ENCODE data around the gene CAP2. TPM values are rescaled to one million over a fixed set of nuclear protein-coding genes. Genes with fewer than 3 reads are reported as not detected.

The CAP2 gene
- total and polyA plus RNA-seq, 8 donors = 0.61 to 78.8 (median 4.2) TPM

DNA sequence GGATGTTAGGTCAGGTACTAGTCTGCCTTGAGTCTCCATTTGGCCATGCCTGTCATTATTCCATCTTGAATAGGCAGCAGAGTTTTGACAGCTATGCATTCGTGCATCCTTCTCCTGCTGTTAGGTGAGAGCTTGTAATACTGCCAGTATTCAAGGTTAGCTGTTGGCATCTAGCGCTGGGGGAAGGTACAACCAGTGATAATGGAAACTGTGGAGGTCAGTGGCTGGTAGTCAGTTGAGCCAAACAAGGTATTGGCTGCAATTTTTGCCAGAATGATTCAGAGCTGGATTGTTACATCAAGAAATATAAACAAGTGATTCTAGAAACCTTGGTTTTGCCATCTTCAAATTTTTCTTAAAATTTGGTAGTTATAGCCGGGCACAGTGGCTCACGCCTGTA is 213.2 kb downstream of the CAP2 start:
- H3K9me3 ChIP-seq = no peaks in the 10 kb centered on the region
- no peaks in the 10 kb centered on the region for H3K27me3 ChIP-seq
- TF ChIP-seq EP300 (IDR thresholded peaks at IDR 0.05) (no peak), POLR2AphosphoS5 (IDR thresholded peaks at IDR 0.05) (no peak), POLR2A (IDR thresholded peaks at IDR 0.05) (no peak)
- TF ChIP-seq, protein P1, sequence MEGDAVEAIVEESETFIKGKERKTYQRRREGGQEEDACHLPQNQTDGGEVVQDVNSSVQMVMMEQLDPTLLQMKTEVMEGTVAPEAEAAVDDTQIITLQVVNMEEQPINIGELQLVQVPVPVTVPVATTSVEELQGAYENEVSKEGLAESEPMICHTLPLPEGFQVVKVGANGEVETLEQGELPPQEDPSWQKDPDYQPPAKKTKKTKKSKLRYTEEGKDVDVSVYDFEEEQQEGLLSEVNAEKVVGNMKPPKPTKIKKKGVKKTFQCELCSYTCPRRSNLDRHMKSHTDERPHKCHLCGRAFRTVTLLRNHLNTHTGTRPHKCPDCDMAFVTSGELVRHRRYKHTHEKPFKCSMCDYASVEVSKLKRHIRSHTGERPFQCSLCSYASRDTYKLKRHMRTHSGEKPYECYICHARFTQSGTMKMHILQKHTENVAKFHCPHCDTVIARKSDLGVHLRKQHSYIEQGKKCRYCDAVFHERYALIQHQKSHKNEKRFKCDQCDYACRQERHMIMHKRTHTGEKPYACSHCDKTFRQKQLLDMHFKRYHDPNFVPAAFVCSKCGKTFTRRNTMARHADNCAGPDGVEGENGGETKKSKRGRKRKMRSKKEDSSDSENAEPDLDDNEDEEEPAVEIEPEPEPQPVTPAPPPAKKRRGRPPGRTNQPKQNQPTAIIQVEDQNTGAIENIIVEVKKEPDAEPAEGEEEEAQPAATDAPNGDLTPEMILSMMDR (IDR thresholded peaks at IDR 0.05) = no peak
- H3K36me3 ChIP-seq = peaks cover 4 to 66% (median 62%) of the 10 kb centered on the region in 4 donors
- intact Hi-C loops (cut with DNase I; ENCODE audit: low total_unique reads) = no loop called here
- H3K4me1 ChIP-seq = peaks cover 12 to 30% (median 23%) of the 10 kb centered on the region in 4 donors
- WGBS, 5 donors = 89 to 96% (median 95%) methylated on average over 4 of the region's 4 CpGs
- no peak for DNase-seq
- H3K4me3 ChIP-seq = no peak overlapping the region
- H3K27ac ChIP-seq = no peak overlapping the region

Small RNA genes within 50 kb of the gene (small RNA-seq; reads per million reads assigned to genes)
- gene SUMO2P13 = 0 reads per million in 4 donors

Other genes starting within 250 kb of the CAP2 start
- gene RBM24, start 112.2 kb upstream of the CAP2 start, total RNA-seq = 1 to 10 TPM in 3 of 5 donors, under 1 TPM in 1, not detected in 1; 0.58 to 2.6 (median 1.8) TPM
- gene RBM24, start 112.2 kb upstream of the CAP2 start, polyA plus RNA-seq = 1 to 10 TPM in 1 of 3 donors, under 1 TPM in 2; 0.25 to 1.6 (median 0.92) TPM
- 10 to 100 TPM; 17.0 to 42.4 (median 29.2) TPM for gene FAM8A1, start 206.7 kb downstream of the CAP2 start, total RNA-seq
- 1 to 10 TPM; 5.2 to 7.4 (median 5.7) TPM for gene FAM8A1, start 206.7 kb downstream of the CAP2 start, polyA plus RNA-seq